Activated CD4-positive, alpha-beta T cell treated with anti-CD3 and anti-CD28 coated beads, Interleukin-2, amount 10 ng/mL, durations not matched to agents 24 days and 14 days (primary cell): ENCODE measurements around the gene RFX1. TPM values are rescaled to one million over a fixed set of nuclear protein-coding genes. Genes with fewer than 3 reads are reported as not detected.

ENCODE experiments used
- total RNA-seq: library from RNA; stranded (reverse); gene quantifications from 2 replicates; pipeline ENCODE4 v1.2.3, GENCODE V29; 2022

Gene RFX1
- total RNA-seq, 1 donor from 2014 or later: 18.0 TPM

Other genes with a start within 250 kb of the RFX1 start
- gene MRI1, start 241.8 kb downstream of the RFX1 start, total RNA-seq: 42.9 and 46.7 TPM in 2 replicates
- 142 and 143 TPM in 2 replicates for gene C19orf53, start 231.9 kb downstream of the RFX1 start, total RNA-seq
- gene ZSWIM4, start 210.9 kb downstream of the RFX1 start, total RNA-seq: 7.3 and 7.5 TPM in 2 replicates
- gene NANOS3, start 129.2 kb downstream of the RFX1 start, total RNA-seq: 1.4 and 1.9 TPM in 2 replicates
- gene BRME1, start 100.2 kb downstream of the RFX1 start, total RNA-seq: 16.2 and 18.6 TPM in 2 replicates
- gene CC2D1A, start 100.1 kb downstream of the RFX1 start, total RNA-seq: 38.5 and 39.4 TPM in 2 replicates
- not detected in 2 replicates for gene PODNL1, start 67.9 kb downstream of the RFX1 start, total RNA-seq
- gene DCAF15, start 53.8 kb downstream of the RFX1 start, total RNA-seq: 61.5 and 63.2 TPM in 2 replicates
- not detected in 2 replicates for gene RLN3, start 21.8 kb upstream of the RFX1 start, total RNA-seq
- 81.6 and 86.4 TPM in 2 replicates for gene IL27RA, start 25.4 kb upstream of the RFX1 start, total RNA-seq
- 0.28 TPM in 1 of 2 replicates, not detected in the other for gene PALM3, start 55.8 kb upstream of the RFX1 start, total RNA-seq
- 2.7 and 3.6 TPM in 2 replicates for gene MISP3, start 66.5 kb upstream of the RFX1 start, total RNA-seq
- gene C19orf67, start 79.5 kb upstream of the RFX1 start, total RNA-seq: 0.54 and 0.58 TPM in 2 replicates
- gene SAMD1, start 84.4 kb upstream of the RFX1 start, total RNA-seq: 147 and 152 TPM in 2 replicates
- 62.6 and 64.7 TPM in 2 replicates for gene PRKACA, start 111.4 kb upstream of the RFX1 start, total RNA-seq
- 85.8 and 90.2 TPM in 2 replicates for gene ASF1B, start 130.3 kb upstream of the RFX1 start, total RNA-seq
- gene ADGRL1, start 199.8 kb upstream of the RFX1 start, total RNA-seq: 14.3 and 17.2 TPM in 2 replicates